ENCODE measurements around the gene SIGLEC11.
"Not testable (repeated sequence)": the region's sequence is repeated elsewhere in the genome, so short reads cannot be mapped to it uniquely, and the experiment has no call there.

Gene SIGLEC11

DNA sequence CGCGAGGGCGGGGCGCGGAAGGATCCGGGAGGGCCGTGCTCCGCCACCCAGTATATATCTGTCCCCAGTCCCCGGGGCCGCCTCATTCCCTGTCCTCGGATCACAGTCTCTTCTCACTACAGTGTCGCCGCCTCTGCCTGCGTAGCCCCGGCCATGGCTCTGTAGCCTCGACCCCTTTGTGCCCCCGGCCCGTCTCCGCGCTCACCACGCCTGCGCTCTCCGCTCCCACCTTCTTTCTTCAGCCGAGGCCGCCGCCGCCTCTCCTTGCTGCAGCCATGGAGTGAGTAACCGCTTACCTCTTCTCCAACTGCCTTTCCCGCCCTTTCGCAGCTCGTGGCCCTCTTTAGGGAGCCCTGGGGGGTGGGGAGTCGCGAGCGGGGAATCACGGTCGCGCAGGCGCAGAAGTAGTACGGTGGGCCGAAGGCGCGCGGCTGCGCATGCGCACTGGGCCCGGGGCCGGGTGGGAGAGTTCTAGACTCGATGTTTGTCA is 31.8 kb downstream of the SIGLEC11 start, which contains the start of the genes ATF5 and NUP62:
Gene ATF5 (plus strand): TSS at position 85 of the 490 bp plus-strand sequence. CDS start 1,646 bp downstream, outside the sequence.
Gene NUP62 (minus strand): TSS at position 384 of the 490 bp plus-strand sequence. CDS start 19,697 bp downstream, outside the sequence.
- DNase-seq (ENCODE audit: extremely low read depth in 1 of 2, low read depth in 1 of 2): peak; percentile 75 to 87

DNA sequence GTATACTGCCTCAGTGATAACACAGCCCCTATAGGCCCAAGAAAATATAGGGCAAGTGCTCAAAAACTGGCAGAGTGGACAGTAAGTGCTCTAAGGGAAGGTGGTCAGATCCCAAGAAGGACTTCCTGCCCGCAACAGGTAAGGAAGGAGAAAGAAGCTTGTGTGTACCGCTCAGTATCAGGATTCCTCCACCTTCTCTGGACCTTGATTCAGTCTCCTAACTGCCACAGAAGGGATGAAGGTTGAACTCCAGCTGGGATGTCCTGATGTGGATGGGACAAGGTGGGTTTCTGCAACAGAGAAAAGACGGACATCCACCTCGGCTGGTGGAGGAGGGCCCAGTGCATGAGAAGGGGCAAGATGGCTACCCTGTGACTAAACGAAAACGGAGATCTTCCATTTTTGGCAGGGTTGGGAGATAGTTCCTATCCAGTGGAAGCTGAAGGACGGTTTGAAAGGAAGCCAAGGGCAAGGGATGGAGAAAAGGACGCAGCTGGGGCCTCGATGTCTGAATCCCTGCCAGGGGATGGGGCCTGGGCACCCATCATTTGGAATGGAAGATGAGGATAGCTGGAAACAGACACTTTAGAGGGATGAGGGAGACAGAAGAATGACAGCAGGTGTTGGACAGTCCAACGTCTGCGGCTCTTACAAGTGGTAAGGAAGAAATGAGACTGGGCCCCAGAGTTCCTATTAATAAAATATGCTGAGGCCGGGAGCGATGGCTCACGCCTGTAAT is 33.3 kb downstream of the SIGLEC11 start:
- no peak for DNase-seq (ENCODE audit: extremely low read depth in 1 of 2, low read depth in 1 of 2)

DNA sequence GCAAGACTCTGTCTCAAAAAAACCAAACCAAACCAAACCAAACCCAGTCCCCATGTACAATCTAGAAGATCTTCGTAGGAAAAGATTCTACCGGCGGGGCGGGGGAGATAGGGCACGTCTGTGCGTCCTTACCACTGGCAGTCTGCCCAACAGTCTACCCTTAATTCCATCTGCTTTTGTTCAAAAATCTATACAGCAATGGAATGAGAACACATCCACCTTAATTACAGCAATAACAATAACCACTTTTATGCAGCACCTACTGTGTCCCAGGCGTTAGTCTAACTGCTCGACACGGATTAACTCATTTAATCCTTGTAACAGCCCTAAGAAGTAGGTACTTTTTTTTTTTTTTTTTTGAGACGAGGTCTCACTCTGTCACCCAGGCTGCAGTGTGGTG is 34.5 kb downstream of the SIGLEC11 start:
- DNase-seq (ENCODE audit: extremely low read depth in 1 of 2, low read depth in 1 of 2): no peak

DNA sequence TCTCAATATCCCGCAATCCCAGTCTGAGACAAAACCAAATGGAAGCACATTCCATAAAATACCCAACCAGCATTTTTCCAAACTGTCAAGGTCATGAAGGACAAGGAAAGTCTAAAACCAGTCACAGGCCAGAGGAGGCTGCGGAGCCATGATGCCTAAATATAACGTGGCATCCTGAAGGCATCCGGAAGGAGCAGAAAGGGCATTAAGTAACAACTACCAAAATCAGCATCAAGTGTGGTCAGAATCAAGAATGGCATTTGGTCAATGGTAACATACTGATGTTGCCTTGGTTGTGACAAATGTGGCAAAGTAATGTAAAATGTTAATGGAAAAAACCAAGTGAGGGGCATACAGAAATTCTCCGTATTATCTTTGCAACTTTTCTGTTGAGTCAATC is 35.5 kb downstream of the SIGLEC11 start:
- DNase-seq (ENCODE audit: extremely low read depth in 1 of 2, low read depth in 1 of 2): no peak

DNA sequence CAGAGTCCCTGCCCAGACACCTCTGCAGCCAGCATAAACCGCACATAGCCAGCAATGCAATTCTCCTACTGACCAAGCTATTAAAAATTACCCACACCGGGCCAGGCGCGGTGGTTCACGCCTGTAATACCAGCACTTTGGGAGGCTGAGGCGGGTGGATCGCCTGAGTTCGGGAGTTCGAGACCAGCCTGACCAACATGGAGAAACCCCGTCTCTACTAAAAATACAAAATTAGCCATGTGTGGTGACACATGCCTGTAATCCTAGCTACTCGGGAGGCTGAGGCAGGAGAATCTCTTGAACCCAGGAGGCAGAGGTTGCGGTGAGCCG is 36.1 kb downstream of the SIGLEC11 start:
- not testable (repeated sequence) for DNase-seq (ENCODE audit: extremely low read depth in 1 of 2, low read depth in 1 of 2)

DNA sequence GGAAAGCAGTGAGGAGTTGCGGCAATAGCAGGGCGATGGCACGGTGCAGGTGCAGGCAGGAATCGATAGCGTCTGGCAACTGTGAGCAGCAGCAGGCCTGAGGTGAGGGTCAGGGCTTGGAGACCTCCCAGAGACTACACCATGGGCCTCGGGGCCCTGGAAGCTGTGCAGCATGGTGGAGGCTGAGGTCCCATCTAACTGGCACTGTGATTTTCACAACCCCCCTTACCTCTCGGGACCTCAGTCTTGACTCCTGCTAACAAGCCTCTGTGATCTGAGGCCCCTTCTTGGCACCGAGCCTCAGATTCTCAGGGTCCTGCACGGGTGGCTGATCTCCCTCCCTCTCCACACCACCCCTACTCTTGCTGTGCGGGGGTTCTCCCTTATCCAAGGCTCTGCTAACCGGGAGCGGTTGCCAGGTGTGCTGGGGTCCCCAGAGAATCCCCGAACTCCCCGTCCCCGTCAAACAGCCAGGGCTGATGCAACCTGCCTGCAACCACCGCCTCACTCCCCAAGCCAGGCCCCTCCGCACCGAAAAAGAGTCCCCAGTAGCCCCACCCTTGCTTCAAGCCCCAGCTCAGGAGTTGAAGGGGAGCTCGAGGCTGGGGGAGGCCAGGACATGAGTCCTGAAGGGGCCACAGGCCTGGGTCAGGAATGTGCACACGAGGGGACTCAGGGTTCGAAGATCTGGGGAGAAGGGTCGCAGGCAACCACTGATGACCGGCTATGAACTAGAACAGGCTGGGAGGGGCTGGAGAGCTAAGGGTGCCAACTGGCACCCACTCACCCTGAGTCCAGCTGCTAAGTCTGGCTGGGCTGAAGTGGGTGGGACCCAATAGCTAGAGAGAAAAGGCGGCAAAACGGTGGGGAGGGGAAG is 36.7 kb downstream of the SIGLEC11 start:
- no peak for DNase-seq (ENCODE audit: extremely low read depth in 1 of 2, low read depth in 1 of 2)

DNA sequence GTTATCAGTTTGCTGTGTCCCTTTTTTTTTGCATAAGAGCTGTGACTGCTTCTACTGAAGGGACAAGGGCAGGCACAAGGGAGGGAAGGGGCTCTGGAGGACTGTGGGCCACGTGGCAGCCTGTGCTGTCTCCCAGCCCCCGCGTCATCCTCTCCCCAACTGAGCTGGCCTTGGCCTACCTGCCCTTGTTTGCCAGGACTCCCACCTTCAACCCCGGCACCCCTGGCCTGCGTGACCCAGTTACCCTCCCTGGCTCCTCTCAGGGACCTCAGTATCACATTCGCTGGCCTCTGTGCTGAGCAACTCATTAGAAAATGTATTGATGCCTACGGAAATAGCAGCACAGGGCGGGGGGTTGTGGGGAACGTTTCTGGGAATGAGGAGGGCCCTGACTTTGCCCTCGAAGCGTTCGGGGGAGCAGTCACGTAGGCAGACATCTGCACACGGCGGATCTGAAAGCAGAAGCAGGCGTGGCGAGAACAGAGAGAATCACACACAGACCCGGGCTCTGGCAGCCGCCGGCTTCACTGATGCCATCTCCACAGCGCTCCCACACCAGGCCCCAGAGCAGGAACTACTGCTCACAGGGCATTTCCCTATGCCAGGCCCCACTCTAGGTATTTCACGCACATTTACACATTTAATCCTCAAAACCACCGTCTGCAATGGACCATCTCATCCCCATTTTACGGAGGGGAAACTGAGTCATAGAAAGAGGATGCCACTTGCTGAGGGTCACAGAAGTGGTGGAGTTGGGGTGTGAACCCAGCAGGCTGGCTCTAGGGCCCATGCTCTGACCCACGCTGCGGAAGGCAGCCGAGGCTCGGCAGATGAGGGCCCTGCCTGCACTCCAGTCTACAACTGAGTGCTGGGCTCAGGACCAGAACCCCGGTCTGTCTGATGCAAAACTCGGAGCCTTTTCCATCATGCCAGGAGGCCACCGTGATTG is 37.6 kb downstream of the SIGLEC11 start:
- no peak for DNase-seq (ENCODE audit: extremely low read depth in 1 of 2, low read depth in 1 of 2)

DNA sequence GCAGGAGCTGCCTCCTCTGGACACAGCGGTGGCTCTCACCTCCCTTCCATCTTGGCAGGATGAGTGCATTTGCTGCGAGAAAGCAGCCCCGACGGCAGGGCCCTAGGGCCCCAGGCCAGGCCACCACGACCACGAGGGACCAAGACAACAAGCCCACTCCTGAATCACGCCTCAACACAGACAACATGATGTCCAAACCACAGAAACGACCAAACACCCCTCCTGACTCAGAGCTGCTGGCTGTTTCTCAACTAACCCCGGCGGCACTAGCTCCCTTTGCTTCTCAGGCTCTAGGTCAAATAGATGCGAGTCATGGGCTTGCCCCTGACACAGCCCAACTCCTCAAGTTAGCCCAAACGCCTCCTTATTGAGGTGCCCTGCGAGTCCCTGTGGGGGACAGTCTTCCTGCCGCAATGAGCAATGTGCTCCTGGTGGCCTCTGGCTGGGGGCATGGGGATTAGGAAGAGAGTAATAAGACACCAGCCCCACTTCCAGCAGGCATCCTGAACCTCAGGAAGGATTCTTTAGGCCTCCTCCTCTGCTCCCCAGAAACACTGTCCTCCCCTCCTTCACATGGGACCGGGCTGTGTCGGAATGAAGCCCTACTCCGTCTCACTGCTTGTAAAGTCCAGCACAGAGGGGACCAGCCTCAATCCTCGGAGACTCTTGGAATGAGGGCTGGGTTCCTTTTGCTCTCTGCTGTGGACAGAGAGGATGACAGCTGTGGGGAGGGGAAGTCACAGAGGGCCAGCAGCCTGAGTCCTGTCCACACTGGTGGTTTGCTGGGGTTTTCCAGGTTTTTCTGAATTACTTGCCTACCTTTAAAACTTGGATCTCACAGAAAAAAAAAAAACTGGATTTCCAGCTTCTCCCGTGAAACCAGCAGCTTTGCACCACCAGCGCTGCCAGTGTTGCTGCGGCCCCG is 38.8 kb downstream of the SIGLEC11 start:
- peak in 1 of 2 donors; percentile 46 for DNase-seq (ENCODE audit: extremely low read depth in 1 of 2, low read depth in 1 of 2)

DNA sequence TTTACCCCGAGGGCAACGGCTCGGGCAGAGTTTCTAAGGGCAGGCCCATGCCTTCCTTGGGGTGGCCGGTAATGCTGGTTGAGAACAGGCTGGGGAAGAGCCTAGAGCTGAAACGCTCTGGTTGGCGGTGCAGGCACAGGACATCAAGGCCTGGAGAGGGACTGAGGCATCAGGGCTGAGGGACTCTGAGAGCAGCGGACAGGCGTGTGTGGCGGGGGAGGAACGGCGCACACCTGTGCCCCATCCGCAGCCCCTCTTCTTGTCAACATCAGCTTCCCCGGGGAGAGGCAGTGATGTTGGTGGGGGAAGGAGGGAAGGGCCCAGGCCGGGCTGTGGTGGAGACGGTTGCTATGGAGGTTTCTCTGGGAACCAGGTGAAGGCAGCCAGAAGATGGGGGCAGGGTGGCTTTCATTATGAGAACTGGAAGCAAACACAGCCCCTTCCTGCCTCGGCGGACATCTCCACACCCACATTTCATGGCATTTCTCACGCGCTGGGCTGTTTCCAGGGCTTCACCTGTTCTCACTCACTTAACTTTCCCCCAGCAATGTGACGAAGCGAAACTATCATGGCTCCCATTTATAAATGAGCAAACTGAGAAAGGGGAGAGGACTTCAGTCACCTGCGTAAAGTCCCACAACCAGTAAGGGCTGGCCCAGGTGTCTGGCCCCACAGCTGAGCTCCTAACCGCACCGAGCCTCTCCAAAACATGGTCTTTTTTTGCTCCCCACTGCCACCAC is 40.2 kb downstream of the SIGLEC11 start:
- DNase-seq (ENCODE audit: extremely low read depth in 1 of 2, low read depth in 1 of 2): no peak

DNA sequence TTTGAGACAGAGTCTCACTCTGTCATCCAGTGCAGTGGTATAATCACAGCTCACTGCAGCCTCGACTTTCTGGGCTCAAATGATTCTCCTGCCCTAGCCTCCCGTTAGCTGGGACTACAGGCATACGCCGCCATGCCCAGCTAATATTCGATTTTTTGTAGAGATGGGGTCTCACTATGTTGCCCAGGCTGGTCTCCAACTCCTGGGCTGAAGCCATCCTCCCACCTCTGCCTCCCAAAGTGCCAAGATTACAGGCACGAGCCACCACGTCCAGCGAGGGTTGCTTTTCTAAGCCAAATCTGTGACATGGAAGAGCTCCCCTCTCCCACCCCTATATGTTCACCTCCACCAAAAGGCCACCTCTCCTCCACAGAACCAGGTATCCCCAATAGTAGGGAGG is 42.9 kb downstream of the SIGLEC11 start:
- DNase-seq (ENCODE audit: extremely low read depth in 1 of 2, low read depth in 1 of 2): no peak

DNA sequence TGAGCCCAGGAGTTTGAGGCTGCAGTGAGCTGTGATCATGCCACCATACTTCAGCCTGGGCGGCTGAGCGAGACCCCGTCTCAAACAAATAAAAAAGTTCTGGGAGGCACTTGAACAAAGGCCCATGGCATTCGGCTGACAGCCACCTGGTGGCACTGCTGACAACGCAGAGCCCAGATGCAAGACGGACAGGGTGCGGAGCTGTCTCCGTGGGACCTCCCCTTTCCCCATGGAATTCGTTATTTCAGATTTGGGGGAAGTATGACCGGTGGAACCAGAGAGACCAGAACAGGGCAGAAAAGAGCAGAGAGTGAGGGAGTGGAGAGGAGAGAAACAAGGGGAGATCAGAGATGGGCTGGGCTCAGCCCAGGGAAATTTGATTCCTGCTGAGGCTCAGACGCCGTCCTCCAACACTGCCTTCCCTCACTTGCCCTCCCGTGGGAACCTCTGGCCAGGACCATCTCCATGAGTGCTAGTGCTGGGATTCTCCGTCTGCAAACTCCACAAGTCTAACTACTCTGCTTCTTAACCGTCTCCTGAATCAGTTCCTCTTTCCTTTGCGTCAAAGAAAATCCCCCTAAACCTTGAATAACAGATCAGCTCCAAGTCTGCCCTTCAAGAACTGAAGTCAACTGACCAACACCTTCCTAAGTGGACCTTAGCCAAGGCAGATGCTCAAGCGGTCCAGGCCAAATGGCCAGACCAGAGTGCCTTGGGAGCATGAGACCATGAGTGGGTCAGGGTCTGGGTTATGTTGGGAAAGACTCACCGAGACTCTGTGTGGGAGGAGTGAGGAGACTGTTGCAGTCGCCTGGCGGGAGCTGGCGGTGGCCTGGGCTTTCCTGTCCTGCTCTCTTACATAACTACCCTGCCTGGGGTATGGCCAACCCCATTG is 43.9 kb downstream of the SIGLEC11 start:
- no peak for DNase-seq (ENCODE audit: extremely low read depth in 1 of 2, low read depth in 1 of 2)

DNA sequence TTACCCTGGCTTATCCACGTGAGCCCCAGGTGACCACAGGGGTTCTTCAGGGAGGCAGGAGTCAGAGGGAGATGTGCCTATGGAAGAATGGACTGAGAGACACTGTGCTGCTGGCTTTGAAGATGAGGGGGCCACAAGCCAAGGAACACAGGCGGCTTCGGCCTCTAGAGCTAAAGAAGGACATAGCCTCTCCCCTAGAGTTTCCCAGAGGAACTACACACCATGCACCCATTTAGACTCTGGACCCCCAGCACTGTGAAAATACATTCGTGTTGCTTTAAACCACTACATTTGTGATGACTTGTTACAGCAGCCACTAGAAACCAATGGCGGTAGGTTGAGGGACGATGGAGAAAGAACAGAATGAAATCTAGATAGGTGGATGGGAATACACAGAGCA is 45.7 kb downstream of the SIGLEC11 start:
- no peak for DNase-seq (ENCODE audit: extremely low read depth in 1 of 2, low read depth in 1 of 2)

DNA sequence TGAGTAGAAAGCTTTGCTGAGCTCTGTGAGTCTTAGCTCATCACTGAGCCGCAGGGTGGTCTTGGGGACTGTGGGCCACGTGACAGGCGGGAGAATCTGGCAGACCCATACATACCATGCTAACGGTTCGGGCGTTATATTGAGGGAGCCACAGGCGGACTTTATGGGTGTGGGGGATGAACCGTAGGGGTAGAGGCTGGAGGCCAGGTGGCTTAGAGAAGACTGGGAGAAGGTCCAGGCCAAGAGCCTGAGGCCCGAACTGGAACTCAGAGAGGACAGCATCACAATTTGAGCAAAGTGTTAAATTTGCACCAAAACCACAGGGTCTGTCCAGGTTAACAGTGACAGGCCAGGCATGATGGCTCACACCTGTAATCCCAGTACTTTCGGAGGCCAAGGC is 47.3 kb downstream of the SIGLEC11 start:
- no peak for DNase-seq (ENCODE audit: extremely low read depth in 1 of 2, low read depth in 1 of 2)

DNA sequence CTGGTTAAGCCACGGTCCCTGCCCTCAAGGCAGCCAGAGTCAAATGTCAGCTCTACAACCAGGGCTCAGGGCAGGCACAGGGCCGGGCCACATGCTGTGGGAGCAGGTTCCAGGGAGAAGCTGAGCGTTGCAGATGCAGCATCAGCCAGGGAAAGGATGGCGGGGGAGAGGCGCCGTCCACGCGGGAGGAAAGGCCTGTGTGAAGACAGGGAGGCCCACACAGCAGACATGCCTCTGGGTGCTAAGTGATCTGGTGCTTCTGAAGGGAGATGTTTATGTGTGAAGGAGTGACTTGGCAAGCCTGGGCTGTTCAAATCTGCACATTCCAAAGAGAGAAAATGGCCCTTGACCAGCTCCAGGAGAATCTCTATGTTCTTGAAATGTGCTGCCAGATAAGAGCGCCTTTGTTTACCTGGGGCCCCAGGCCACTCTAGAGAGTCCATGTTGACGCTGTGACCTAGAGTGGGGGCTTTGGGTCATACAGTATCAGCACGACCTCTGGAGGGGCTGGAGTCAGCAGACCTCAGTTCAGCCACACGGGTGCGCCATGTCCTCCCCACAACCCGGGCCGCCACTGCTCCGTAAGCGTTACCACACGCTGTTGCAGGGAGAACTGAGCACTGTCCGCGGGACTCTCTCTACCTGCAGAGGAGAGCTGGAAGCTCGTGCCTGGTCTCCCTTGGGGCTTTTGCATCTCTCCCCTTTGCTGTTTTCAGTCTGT is 47.8 kb downstream of the SIGLEC11 start:
- no peak for DNase-seq (ENCODE audit: extremely low read depth in 1 of 2, low read depth in 1 of 2)

DNA sequence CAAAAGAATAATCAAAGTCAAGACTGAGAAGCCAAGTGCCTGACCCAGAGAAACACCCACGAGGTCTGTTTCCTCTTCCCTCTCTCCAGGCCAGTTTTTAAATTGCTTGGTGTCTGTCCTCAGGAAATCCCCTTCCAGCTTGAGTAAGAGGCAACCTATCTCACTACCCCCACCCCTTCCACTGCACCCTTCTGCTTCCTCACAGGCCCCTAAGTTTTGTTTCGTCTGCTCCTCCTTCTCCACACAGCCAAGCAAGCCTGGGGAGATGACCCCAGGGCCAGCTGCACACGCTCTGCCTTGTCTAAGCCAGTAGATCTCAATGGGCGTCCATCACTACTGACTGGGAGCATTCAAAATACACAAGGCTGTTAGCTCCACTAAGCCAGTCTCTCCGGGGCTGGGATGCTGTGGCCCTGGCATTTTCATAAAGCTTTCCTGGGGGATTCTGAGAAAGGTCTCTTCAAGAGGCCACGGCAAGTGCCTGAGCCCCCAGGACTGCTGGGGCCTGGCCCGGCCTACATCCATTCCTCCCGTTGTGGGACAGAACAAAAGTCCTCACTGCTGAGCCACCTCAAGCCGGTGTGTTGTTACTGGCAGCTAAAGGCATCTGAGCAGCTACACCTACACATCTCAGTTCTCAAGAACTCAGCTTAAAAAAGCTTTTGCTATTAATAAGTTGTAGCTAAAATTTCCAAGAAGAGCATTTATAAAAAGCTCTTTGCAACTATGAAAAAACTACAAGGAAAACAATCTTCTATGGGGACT is 49.4 kb downstream of the SIGLEC11 start:
- DNase-seq (ENCODE audit: extremely low read depth in 1 of 2, low read depth in 1 of 2): peak in 1 of 2 donors; percentile 42

DNA sequence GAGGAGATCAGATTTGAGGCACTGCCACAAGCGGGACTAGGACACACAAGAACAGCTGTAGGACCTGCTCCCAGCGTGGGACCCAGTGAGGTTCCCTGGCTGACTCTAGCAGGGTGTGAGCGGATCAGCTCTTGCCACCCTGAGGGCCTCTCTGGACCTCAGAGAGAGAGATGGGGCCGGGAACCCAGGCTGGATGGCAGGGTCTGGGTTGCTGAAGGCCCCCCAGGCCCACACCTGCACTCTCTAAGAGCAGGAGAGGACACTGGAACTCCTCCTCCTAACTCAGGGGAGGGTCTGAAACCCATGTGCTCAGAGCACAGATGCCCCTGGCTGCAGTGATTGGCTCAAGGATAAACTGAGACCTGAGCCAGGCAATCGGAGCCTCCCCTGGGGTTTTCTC is 50.8 kb downstream of the SIGLEC11 start:
- DNase-seq (ENCODE audit: extremely low read depth in 1 of 2, low read depth in 1 of 2): no peak

All from stimulated activated CD8-positive, alpha-beta memory T cell treated with anti-CD3 and anti-CD28 coated beads, Interleukin-7, amount 100 ng/mL, for 48 hours (primary cell).